ENCODE data around the gene ANKS1A. TPM values are rescaled to one million over a fixed set of nuclear protein-coding genes. Genes with fewer than 3 reads are reported as not detected.
"Not testable (repeated sequence)": the region's sequence is repeated elsewhere in the genome, so short reads cannot be mapped to it uniquely, and the experiment has no call there.

ANKS1A gene
- total RNA-seq, 2 experiments from 2014 or later: 6.0 to 6.7 TPM

GRCh38 chr6:34987506-34987905 is 98.5 kb downstream of the ANKS1A start:
- H3K4me3 Mint-ChIP-seq: no peak overlapping the region
- no peak overlapping the region for H3K27ac Mint-ChIP-seq
- H3K4me1 Mint-ChIP-seq (ENCODE audit: low read depth): no peaks in the 10 kb centered on the region
- ChIA-PET POLR2A (interaction anchor here (1.6 kb wide), 1 partner anchor 100 kb away, joined by 4 read pairs; no protein-coding TSS in a partner anchor), CTCF (interaction anchor here (0.8 to 5.5 kb wide), 37 partner anchors 9 to 346 kb away, joined by 3 to 70 read pairs (median 5); partner anchors contain the start of gene TCP11)
- ATAC-seq (no peak), DNase-seq (no peak)
- H3K9me3 Mint-ChIP-seq: no peaks in the 10 kb centered on the region
- TF ChIP-seq, protein P1, sequence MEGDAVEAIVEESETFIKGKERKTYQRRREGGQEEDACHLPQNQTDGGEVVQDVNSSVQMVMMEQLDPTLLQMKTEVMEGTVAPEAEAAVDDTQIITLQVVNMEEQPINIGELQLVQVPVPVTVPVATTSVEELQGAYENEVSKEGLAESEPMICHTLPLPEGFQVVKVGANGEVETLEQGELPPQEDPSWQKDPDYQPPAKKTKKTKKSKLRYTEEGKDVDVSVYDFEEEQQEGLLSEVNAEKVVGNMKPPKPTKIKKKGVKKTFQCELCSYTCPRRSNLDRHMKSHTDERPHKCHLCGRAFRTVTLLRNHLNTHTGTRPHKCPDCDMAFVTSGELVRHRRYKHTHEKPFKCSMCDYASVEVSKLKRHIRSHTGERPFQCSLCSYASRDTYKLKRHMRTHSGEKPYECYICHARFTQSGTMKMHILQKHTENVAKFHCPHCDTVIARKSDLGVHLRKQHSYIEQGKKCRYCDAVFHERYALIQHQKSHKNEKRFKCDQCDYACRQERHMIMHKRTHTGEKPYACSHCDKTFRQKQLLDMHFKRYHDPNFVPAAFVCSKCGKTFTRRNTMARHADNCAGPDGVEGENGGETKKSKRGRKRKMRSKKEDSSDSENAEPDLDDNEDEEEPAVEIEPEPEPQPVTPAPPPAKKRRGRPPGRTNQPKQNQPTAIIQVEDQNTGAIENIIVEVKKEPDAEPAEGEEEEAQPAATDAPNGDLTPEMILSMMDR (IDR thresholded peaks at IDR 0.05): no peak
- H3K36me3 Mint-ChIP-seq (ENCODE audit: low read depth): peaks cover 18% of the 10 kb centered on the region
- intact Hi-C loops (cut with micrococcal nuclease): loop anchor here (5.0 to 10.0 kb wide), 2 partner anchors 155 to 217 kb away; partner anchors contain the start of gene TCP11
- no peaks in the 10 kb centered on the region for H3K27me3 Mint-ChIP-seq

- POLR2A ChIA-PET: no interaction called here
- Mint-ChIP-seq H3K4me3 (no peak overlapping the region), H3K27me3 (no peaks in the 10 kb centered on the region), H3K9me3 (no peaks in the 10 kb centered on the region), H3K36me3 (ENCODE audit: low read depth) (peaks cover 23% of the 10 kb centered on the region), H3K27ac (no peak overlapping the region), H3K4me1 (ENCODE audit: low read depth) (no peaks in the 10 kb centered on the region)
- TF ChIP-seq, protein P1 (IDR thresholded peaks at IDR 0.05): no peak
- CTCF ChIA-PET: interaction anchor here (0.6 to 3.1 kb wide), 5 partner anchors 92 to 215 kb away, joined by 3 to 12 read pairs (median 3); partner anchors contain the start of gene TAF11
- ATAC-seq (no peak), DNase-seq (no peak)
- intact Hi-C loops (cut with micrococcal nuclease): no loop called here
Observed at GRCh38 chr6:34990971-34991560, 102.0 kb downstream of the ANKS1A start.

- Mint-ChIP-seq H3K27ac (no peak overlapping the region), H3K36me3 (ENCODE audit: low read depth) (peaks cover 22% of the 10 kb centered on the region), H3K27me3 (no peaks in the 10 kb centered on the region), H3K4me1 (ENCODE audit: low read depth) (no peaks in the 10 kb centered on the region), H3K4me3 (no peak overlapping the region), H3K9me3 (no peaks in the 10 kb centered on the region)
- ATAC-seq: no peak
- intact Hi-C loops (cut with micrococcal nuclease): no loop called here
- ChIA-PET POLR2A (interaction anchor here (0.5 kb wide), 1 partner anchor 291 kb away, joined by 3 read pairs; no protein-coding TSS in a partner anchor), CTCF (interaction anchor here (1.1 to 3.1 kb wide), 3 partner anchors 147 to 213 kb away, joined by 3 to 12 read pairs (median 8); no protein-coding TSS in a partner anchor)
- TF ChIP-seq, protein P1 (IDR thresholded peaks at IDR 0.05): no peak
- no peak for DNase-seq
Observed at GRCh38 chr6:34992376-34992775, 103.3 kb downstream of the ANKS1A start.

GRCh38 chr6:34993213-34993612 is 104.2 kb downstream of the ANKS1A start:
- no peak overlapping the region for H3K4me3 Mint-ChIP-seq
- DNase-seq (no peak), ATAC-seq (no peak)
- H3K4me1 Mint-ChIP-seq (ENCODE audit: low read depth): no peaks in the 10 kb centered on the region
- no peaks in the 10 kb centered on the region for H3K9me3 Mint-ChIP-seq
- no peak overlapping the region for H3K27ac Mint-ChIP-seq
- H3K36me3 Mint-ChIP-seq (ENCODE audit: low read depth): peaks cover 22% of the 10 kb centered on the region
- TF ChIP-seq, protein P1 (IDR thresholded peaks at IDR 0.05): no peak
- H3K27me3 Mint-ChIP-seq: no peaks in the 10 kb centered on the region
- CTCF ChIA-PET: interaction anchor here (0.8 to 3.1 kb wide), 3 partner anchors 21 to 212 kb away, joined by 3 to 12 read pairs (median 8); no protein-coding TSS in a partner anchor
- intact Hi-C loops (cut with micrococcal nuclease): no loop called here
- POLR2A ChIA-PET: no interaction called here

- intact Hi-C loops (cut with micrococcal nuclease): no loop called here
- CTCF ChIA-PET: no interaction called here
- Mint-ChIP-seq H3K27me3 (no peaks in the 10 kb centered on the region), H3K27ac (no peak overlapping the region), H3K9me3 (no peaks in the 10 kb centered on the region), H3K4me3 (no peak overlapping the region), H3K4me1 (ENCODE audit: low read depth) (no peaks in the 10 kb centered on the region), H3K36me3 (ENCODE audit: low read depth) (peaks cover 21% of the 10 kb centered on the region)
- TF ChIP-seq, protein P1 (IDR thresholded peaks at IDR 0.05): no peak
- DNase-seq (no peak), ATAC-seq (no peak)
- POLR2A ChIA-PET: no interaction called here
Observed at GRCh38 chr6:34994693-34995092, 105.6 kb downstream of the ANKS1A start.

GRCh38 chr6:34998417-34998816 is 109.4 kb downstream of the ANKS1A start:
- DNase-seq; H3K4me1 Mint-ChIP-seq (ENCODE audit: low read depth); H3K9me3 Mint-ChIP-seq; ATAC-seq; H3K4me3 Mint-ChIP-seq; H3K27ac Mint-ChIP-seq; H3K27me3 Mint-ChIP-seq; intact Hi-C loops (cut with micrococcal nuclease): not testable (repeated sequence)
- CTCF ChIA-PET: interaction anchor here (1.3 kb wide), 1 partner anchor 12 kb away, joined by 5 read pairs; no protein-coding TSS in a partner anchor
- H3K36me3 Mint-ChIP-seq (ENCODE audit: low read depth): peaks cover 15% of the 10 kb centered on the region
- POLR2A ChIA-PET: interaction anchor here (0.7 kb wide), 1 partner anchor 436 kb away, joined by 3 read pairs; no protein-coding TSS in a partner anchor

- CTCF ChIA-PET; H3K9me3 Mint-ChIP-seq; H3K27ac Mint-ChIP-seq; H3K4me1 Mint-ChIP-seq (ENCODE audit: low read depth); H3K27me3 Mint-ChIP-seq; ATAC-seq; intact Hi-C loops (cut with micrococcal nuclease); DNase-seq; H3K4me3 Mint-ChIP-seq: not testable (repeated sequence)
- H3K36me3 Mint-ChIP-seq (ENCODE audit: low read depth): peaks cover 13% of the 10 kb centered on the region
- POLR2A ChIA-PET: interaction anchor here (0.7 kb wide), 1 partner anchor 436 kb away, joined by 3 read pairs; no protein-coding TSS in a partner anchor
Observed at GRCh38 chr6:34999153-34999552, 110.1 kb downstream of the ANKS1A start.

Data from activated CD8-positive, alpha-beta T cell treated with anti-CD3 and anti-CD28 coated beads for 36 hours (primary cell).